ENCODE data around the gene AP3B2.

The AP3B2 gene

GRCh38 chr15:82643992-82644391 lies 65.7 kb downstream of the AP3B2 start:
- H4K20me1 ChIP-seq (ENCODE audit: insufficient read depth, low read length), result no peaks in the 10 kb centered on the region
- H3K9me2 ChIP-seq (replicated peaks; ENCODE audit: insufficient read depth, low read length), result no peaks in the 10 kb centered on the region
- DNase-seq, result no peak
- peaks cover 4% of the 10 kb centered on the region; the same call in 1 of the 2 replicates for H3K27me3 ChIP-seq (replicated peaks; ENCODE audit: insufficient read depth, low read length)
- no peaks in the 10 kb centered on the region for H3K36me3 ChIP-seq (replicated peaks; ENCODE audit: insufficient read depth, low read length)
- no peak for TF ChIP-seq EZH2phosphoT487 (IDR thresholded peaks at IDR 0.05; ENCODE audit: low read length)
- TF ChIP-seq CTCF (IDR thresholded peaks at IDR 0.05; ENCODE audit: low read length), result no peak
- TF ChIP-seq EZH2 (optimal IDR thresholded peaks at IDR 0.05; ENCODE audit: low read depth, low read length), result no peak
- no peak overlapping the region for H3K27ac ChIP-seq (ENCODE audit: low read length)
- no peak overlapping the region for H3K9ac ChIP-seq (ENCODE audit: low read length)
- no peaks in the 10 kb centered on the region for H3K9me3 ChIP-seq (replicated peaks; ENCODE audit: insufficient read depth, low read length)
- H3K4me1 ChIP-seq (ENCODE audit: low read length), result no peaks in the 10 kb centered on the region
- no peak overlapping the region for H3K4me3 ChIP-seq (ENCODE audit: low read length)
- H3F3A ChIP-seq (ENCODE audit: insufficient read depth, low read length), result no peaks in the 10 kb centered on the region
- H2AFZ ChIP-seq (ENCODE audit: low read length), result no peak overlapping the region
- no peaks in the 10 kb centered on the region for H3K79me2 ChIP-seq (ENCODE audit: low read length)
- no peak overlapping the region for H3K4me2 ChIP-seq (ENCODE audit: low read depth, low read length)

- H3K4me3 ChIP-seq (ENCODE audit: low read length), result no peak overlapping the region
- no peaks in the 10 kb centered on the region for H3K79me2 ChIP-seq (ENCODE audit: low read length)
- H4K20me1 ChIP-seq (ENCODE audit: insufficient read depth, low read length), result no peaks in the 10 kb centered on the region
- H3K4me2 ChIP-seq (ENCODE audit: low read depth, low read length), result no peak overlapping the region
- no peak for DNase-seq
- no peaks in the 10 kb centered on the region for H3K27me3 ChIP-seq (replicated peaks; ENCODE audit: insufficient read depth, low read length)
- no peaks in the 10 kb centered on the region for H3K4me1 ChIP-seq (ENCODE audit: low read length)
- H3K9me3 ChIP-seq (replicated peaks; ENCODE audit: insufficient read depth, low read length), result no peaks in the 10 kb centered on the region
- no peaks in the 10 kb centered on the region for H3F3A ChIP-seq (ENCODE audit: insufficient read depth, low read length)
- no peaks in the 10 kb centered on the region for H3K36me3 ChIP-seq (replicated peaks; ENCODE audit: insufficient read depth, low read length)
- H3K9ac ChIP-seq (ENCODE audit: low read length), result no peak overlapping the region
- H3K27ac ChIP-seq (ENCODE audit: low read length), result no peak overlapping the region
- H2AFZ ChIP-seq (ENCODE audit: low read length), result no peak overlapping the region
- no peaks in the 10 kb centered on the region for H3K9me2 ChIP-seq (replicated peaks; ENCODE audit: insufficient read depth, low read length)
- no peak for TF ChIP-seq CTCF (IDR thresholded peaks at IDR 0.05; ENCODE audit: low read length)
- TF ChIP-seq EZH2phosphoT487 (IDR thresholded peaks at IDR 0.05; ENCODE audit: low read length), result no peak
- no peak for TF ChIP-seq EZH2 (optimal IDR thresholded peaks at IDR 0.05; ENCODE audit: low read depth, low read length)
Observed at GRCh38 chr15:82642656-82643055, 67.0 kb downstream of the AP3B2 start.

GRCh38 chr15:82641129-82641798 lies 68.4 kb downstream of the AP3B2 start:
- H2AFZ ChIP-seq (ENCODE audit: low read length), result no peak overlapping the region
- H3F3A ChIP-seq (ENCODE audit: insufficient read depth, low read length), result no peaks in the 10 kb centered on the region
- no peaks in the 10 kb centered on the region for H3K4me1 ChIP-seq (ENCODE audit: low read length)
- no peaks in the 10 kb centered on the region for H3K27me3 ChIP-seq (replicated peaks; ENCODE audit: insufficient read depth, low read length)
- H3K27ac ChIP-seq (ENCODE audit: low read length), result no peak overlapping the region
- H4K20me1 ChIP-seq (ENCODE audit: insufficient read depth, low read length), result no peaks in the 10 kb centered on the region
- TF ChIP-seq EZH2phosphoT487 (IDR thresholded peaks at IDR 0.05; ENCODE audit: low read length), result no peak
- no peak for TF ChIP-seq CTCF (IDR thresholded peaks at IDR 0.05; ENCODE audit: low read length)
- TF ChIP-seq EZH2 (optimal IDR thresholded peaks at IDR 0.05; ENCODE audit: low read depth, low read length), result no peak
- no peak for DNase-seq
- no peaks in the 10 kb centered on the region for H3K36me3 ChIP-seq (replicated peaks; ENCODE audit: insufficient read depth, low read length)
- no peak overlapping the region for H3K4me2 ChIP-seq (ENCODE audit: low read depth, low read length)
- no peaks in the 10 kb centered on the region for H3K79me2 ChIP-seq (ENCODE audit: low read length)
- no peaks in the 10 kb centered on the region for H3K9me2 ChIP-seq (replicated peaks; ENCODE audit: insufficient read depth, low read length)
- no peak overlapping the region for H3K9ac ChIP-seq (ENCODE audit: low read length)
- no peaks in the 10 kb centered on the region for H3K9me3 ChIP-seq (replicated peaks; ENCODE audit: insufficient read depth, low read length)
- H3K4me3 ChIP-seq (ENCODE audit: low read length), result no peak overlapping the region

Data from MM.1S (cell line).